A172 (cell line): ENCODE data around the gene DNAJC10. TPM values are rescaled to one million over a fixed set of nuclear protein-coding genes. Genes with fewer than 3 reads are reported as not detected.

Source experiments
- DNase-seq: peaks from one replicate; pipeline ENCODE4 v3.0.0-alpha.2; 2015; ENCODE audit warnings: low spot score
- total RNA-seq: library from RNA; depleted of rRNA; stranded (reverse); fragments of >200 nt; shearing (Covaris generic); gene quantifications from 2 replicates; pipeline ENCODE4 v1.2.3, GENCODE V29; 2014; rRNA removed

DNAJC10 gene
- total RNA-seq, 1 experiment from 2014 or later: 152 TPM

DNA sequence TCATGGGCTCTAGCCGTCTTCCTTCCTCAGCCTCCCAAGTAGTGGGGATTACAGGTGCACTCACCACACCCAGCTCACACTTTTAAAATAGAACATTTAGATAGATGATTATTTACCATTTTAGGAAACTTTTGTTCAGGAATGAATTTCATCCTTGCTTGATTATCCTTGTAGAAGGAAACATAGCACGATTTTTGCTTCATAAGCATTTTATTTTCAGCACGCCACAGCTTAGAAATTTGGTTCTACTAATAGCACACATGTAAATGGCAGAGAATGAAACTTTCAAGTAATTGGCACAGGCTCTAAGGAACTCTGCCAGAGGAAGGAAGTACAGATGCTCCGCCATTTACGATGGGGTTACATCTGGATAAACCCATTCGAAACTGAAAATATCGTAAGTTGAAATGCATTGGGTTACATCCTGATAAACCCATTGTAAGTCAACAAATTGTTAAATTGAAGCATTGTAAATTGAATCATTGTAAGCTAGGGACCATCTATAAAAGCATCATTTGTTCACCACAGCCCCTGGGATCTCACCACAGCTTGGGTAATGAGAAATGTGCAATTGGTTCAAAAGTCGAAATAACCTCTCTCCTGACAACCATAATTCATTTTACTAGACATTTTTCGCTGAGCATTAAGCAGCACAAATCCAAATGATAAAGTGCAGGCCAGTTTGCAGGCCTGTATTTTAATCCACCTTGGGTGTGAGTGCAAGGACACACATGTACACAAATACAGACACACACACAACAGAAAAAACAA lies 117.2 kb downstream of the DNAJC10 start:
- DNase-seq: no peak

DNA sequence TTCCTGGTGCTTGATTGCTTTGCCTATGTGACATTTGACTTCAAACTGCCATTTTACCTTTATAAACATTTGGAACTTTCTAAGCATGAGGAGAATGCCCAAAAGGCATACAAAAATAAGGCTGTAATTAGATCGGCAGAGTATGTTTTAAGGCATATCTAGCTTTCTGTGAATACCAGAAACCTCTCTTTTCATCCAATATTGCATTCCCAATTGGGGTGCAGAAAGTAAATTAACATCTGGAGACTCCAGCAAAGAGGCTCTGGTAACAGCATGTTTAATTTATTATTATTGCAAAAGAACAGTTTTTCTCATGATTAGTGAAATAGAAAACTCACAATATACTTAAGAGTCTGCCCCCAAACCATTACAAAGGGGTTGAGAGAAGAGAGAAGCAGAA lies 118.2 kb downstream of the DNAJC10 start:
- no peak for DNase-seq

DNA sequence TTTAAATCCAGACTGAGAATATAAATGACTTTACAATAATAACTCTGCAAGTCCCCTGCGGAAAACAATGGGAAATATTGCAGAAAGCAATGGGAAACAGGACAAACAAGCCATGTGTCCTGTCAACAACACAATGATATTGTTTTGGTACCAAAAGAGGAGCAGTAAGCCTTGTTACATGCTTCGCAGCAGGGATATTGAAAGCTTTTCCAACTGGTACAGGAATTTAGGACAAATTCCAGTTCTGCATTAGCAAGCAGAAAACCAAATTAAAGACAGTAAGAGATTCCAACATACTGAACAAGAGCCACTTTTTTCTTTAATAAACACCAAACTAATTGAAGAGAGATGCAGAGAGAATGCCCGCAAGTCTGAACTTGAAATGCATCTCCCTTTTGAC lies 120.4 kb downstream of the DNAJC10 start:
- no peak for DNase-seq

Other genes starting within 250 kb of the DNAJC10 start
- 0.31 and 0.74 TPM in 2 replicates for gene FRZB, start 150.4 kb downstream of the DNAJC10 start, total RNA-seq